ENCODE results near the gene SLC25A10.
"Not testable (repeated sequence)": the region's sequence is repeated elsewhere in the genome, so short reads cannot be mapped to it uniquely, and the experiment has no call there.

The SLC25A10 gene

DNA sequence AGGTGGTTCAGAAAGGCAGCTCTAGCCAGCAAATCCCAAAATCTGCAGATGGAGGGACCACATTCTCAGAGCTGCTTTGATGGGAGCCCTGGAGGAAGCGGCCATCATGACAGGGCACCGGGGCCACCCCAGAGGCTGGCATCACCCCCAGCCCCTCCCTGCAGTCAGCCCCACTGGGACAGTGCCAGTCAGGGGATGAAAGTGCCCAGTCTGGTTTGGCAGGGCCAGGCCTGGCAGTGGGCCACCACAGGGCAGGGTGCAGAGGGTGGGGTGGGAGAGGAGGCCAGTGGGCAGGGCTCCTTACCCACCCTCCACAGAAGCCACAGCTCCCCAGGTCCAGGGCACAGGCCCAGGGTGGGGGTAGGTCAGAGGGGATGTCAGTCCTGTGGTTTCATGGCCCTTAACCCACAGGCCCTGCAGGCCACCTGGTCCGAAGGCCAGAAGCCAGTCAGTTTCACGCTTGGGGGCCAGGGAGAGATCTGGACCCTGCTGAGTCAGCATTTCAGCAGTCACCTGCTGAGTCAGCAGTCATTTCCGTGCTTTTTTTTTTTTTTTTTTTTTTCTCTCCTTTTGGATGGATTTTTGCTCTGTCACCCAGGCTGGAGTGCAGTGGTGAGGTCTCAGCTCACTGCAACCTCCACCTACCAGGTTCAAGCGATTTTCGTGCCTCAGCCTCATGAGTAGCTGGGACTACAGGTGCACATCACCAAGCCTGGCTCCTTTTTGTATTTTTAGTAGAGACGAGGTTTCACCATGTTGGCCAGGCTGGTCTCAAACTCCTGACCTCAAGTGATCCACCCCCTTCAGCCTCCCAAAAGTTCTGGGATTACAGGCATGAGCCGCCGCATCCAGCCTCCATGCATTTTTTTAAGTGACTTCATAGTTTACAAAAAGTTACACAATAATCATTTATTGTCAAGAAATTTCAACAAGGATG lies 10.4 kb downstream of the SLC25A10 start:
- no peak for DNase-seq

DNA sequence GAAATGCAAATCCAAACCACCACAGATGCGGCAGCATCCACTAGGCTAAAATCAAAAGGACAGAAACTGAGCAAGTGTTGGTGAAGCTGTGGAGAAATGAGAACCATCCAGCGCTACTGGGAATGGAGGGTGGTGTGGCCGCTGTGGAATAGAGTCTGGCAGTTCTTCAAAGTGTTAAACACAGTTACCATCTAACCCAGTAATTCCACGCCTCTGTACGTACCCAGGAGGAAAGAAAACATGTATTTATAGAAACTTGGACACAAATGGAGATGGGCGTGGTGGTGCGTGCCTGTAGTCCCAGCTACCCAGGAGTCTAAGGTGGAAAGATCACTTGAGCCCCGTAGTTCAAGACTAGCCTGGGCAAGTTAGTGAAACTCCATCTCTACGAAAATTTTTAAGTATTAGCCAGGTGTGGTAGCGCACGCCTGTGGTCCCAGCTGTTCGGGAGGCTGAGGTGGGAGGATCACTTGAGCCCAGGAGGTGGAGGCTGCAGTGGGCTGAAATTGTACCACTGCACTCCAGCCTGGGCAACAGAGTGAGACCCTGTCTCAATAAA lies 11.6 kb downstream of the SLC25A10 start:
- no peak for DNase-seq

- DNase-seq: no peak
Observed at GRCh38 chr17:81725439-81725838, 13.4 kb downstream of the SLC25A10 start.

- DNase-seq: no peak
Observed at GRCh38 chr17:81726004-81726403, 13.9 kb downstream of the SLC25A10 start.

DNA sequence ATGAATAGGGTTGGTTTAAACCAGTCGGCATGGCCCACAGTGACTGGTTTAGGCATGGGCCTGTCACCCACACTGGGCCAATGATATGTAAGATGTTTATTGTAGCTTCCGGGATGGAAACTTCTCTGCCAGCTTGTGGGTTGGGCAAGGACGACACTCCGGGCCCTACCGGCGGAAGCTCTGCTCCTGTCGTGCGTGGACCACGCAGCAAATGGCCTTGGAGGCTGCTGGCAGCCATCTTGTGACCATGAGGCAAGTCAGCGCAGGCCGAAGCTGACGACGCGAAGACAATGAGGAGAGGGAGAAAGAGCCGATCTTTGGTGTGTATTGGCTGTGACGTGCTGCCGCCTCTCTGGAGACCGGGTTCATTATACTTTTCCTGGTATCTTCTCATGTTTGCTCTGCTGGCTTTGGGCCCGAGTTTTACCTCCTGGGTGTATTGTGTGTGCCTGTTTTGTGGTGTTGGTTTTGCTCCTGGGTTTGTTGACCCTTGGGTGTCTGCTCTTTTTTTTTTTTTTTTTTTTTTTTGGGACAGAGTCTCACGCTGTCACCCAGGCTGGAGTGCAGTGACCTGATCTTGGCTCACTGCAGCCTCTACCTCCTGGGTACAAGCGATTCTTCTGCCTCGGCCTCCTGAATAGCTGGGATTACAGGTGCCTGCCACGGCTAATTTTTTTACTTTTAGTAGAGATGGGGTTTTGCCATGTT lies 15.4 kb downstream of the SLC25A10 start:
- DNase-seq: no peak

- DNase-seq: peak; percentile 40
Observed at GRCh38 chr17:81733507-81734404, 21.7 kb downstream of the SLC25A10 start.

DNA sequence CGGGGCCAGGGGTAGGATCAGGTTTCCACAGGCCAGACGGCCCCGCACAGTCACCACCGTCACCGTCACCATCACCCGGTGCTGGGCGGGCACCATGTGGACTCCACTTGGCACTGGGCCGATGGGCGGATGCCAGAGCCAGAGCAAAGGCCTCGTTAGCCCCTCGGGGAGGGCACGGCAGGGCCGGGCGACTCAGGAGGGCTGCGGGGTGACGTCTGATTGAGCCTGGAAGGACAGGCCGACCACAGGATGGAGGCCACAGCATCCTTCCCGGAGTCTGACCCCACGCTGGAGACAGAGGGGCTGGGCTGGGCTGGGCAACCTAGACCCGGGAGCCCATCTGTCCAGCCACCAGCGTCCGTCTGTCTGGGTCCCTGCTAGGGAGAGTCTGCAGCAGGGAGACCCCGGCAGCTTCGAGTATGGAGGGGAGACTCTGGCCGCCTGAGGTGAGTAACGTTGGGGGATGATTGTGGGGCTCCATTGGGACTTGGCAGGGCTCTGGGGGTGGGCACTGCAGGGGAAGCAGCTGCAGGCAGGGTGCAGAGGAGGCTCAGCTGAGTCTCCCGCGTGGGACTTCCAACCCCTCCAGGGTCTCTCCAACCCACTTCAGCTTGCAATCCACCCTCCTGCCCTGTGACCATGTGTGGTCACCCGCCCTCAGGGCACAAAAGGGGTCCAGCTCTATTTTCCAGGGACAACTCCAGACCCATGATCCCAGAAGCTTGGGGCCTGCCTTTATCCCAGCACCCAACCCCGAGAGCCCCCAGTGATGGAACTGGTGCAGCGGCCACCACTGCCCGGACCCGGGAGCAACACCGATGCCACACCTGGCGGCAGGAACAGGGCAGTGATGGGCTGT lies 22.6 kb downstream of the SLC25A10 start:
- no peak for DNase-seq

DNA sequence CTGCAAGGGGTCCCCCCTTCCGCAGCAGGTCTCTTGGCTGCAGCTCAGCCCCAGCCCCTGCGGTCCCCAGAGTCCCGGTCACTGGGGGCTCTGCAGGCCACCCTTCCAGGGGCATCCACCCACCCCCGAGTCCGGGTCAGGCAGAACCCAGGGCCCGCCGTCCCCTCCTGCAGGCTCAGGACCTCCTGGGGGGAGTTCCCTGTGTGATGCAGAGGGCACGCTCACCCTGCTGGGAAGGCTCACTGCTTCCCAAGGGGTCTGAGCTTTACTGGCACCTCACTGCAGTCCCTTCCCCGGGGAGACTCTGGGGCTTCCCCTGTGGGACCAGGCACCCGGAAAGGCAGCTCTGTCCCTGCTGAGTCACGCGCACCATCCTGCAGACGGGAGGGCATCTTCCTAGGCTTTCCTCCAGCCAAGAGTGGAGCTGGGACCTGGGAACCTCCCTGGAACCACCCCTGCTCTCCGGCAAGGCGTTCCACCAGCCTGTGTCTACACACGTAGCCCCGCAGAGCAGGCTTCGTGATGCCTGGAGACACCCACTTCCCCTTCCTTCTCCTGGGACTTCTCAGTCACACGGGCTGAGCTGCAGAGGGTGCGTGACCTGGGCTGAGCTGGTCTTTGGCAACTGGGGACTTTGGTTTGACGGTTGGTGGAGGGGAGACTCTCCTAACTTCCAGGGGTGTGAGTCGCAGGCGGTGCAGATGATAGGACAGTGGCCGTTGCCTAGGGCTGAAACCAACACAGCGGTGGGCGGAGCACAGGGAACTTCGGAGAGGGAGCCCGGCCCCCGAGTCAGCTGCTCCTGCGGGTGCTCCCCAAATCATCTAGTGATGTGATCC lies 23.4 kb downstream of the SLC25A10 start:
- no peak for DNase-seq

DNA sequence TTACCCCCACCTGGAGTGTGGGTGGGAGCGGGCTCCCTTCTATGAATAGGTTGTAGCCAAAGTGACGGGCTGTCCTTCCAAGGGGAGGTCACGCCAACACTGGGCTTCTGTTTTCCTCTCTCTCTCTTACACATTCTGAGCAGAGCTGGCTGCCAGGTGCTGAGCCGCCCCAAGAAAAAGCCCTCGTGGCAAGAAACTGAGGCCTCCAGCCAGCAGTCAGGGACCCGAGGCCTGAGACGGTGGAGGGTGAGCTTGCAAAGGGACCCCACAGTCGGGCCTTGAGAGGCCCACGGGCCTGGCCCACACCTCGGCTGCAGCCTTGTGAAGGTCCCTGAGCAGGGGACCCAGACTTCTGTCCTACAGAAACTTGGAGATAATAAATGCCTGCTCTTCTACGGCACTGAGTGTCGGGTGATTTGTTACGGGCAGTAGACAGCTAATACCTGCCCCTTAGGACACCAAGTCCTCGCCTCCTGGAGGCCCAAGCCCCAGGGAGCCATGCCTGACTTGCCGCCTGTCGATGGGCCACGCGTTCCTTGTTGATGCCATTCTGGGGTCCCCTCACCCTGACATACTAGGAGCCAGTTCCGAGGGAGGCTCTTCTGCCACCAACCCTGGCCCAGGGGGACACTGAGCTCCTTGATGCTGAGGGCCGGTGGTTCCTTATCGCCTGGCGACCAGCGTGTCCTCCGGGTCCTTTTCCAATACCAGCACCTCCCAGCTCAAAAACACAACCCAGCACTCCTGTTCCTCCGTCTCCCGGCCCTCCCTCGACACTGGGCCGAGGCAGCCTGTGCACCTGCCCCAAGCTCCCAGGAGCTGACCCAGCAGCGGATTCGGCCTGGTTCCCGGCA lies 26.1 kb downstream of the SLC25A10 start:
- DNase-seq: no peak

GRCh38 chr17:81738801-81739393 lies 26.8 kb downstream of the SLC25A10 start:
- DNase-seq: no peak

DNA sequence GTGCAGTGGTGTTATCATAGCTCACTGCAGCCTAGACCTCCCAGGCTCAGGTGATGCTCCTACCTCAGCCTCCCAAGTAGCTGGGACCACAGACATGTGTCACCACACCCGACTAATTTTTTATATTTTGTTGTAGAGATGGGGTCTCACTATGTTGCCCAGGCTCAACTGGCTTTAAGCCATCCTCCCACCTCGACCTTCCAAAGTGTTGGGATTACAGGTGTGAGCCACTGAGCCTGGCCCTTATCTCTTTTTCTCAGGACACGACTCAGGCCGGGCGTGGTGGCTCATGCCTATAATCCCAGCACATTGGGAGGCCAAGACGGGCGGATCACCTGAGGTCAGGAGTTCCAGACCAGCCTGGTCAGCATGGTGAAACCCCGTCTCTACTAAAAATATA lies 27.5 kb downstream of the SLC25A10 start:
- not testable (repeated sequence) for DNase-seq

GRCh38 chr17:81740395-81740961 lies 28.4 kb downstream of the SLC25A10 start:
- no peak for DNase-seq

- DNase-seq: no peak
Observed at GRCh38 chr17:81741049-81741593, 29.0 kb downstream of the SLC25A10 start.

GRCh38 chr17:81741594-81742452 lies 29.7 kb downstream of the SLC25A10 start:
- no peak for DNase-seq
